GM19395 (cell line): Measurements from ENCODE around the gene KRTAP5-7.
"Not testable (repeated sequence)": the region's sequence is repeated elsewhere in the genome, so short reads cannot be mapped to it uniquely, and the experiment has no call there.

ENCODE experiments used
- ATAC-seq: cut with Tn5 transposase; IDR thresholded peaks from one replicate; pipeline ENCODE4 v1.9.1; 2021; ENCODE audit warnings: mild to moderate bottlenecking, moderate library complexity; ENCODE audit not compliant: unreplicated experiment

KRTAP5-7 gene, protein sequence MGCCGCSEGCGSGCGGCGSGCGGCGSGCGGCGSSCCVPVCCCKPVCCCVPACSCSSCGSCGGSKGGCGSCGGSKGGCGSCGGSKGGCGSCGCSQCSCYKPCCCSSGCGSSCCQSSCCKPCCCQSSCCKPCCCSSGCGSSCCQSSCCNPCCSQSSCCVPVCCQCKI

DNA sequence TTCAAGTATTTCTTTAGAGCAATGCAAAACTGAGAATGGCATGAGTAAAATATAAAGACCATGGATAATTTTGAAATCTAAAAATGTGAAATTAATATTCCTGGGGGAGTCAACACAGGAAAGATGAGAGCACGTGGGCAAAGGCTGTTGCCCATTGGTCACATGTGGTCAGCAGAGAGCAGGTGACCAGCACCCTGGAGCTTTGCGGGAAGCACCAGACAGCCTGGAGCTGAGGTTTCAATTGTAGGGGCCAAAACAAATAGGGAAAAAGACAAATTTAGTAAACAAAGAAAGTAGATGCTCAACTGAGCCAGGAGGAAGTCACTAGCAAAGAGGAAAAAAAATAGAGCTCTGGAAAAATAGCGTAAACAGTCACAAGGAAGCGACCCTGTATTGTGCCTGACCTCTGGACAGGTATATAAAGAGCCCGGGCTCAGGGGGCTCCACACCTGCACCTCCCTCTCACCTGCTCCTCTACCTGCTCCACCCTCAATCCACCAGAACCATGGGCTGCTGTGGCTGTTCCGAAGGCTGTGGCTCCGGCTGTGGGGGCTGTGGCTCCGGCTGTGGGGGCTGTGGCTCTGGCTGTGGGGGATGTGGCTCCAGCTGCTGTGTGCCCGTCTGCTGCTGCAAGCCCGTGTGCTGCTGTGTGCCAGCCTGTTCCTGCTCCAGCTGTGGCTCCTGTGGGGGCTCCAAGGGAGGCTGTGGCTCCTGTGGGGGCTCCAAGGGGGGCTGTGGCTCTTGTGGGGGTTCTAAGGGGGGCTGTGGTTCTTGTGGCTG is at the start of gene KRTAP5-7:
TSS of gene KRTAP5-7 (plus strand) at position 472 of the 780 bp plus-strand sequence. CDS start at position 506, 34 bp downstream.
- ATAC-seq = not testable (repeated sequence)

DNA sequence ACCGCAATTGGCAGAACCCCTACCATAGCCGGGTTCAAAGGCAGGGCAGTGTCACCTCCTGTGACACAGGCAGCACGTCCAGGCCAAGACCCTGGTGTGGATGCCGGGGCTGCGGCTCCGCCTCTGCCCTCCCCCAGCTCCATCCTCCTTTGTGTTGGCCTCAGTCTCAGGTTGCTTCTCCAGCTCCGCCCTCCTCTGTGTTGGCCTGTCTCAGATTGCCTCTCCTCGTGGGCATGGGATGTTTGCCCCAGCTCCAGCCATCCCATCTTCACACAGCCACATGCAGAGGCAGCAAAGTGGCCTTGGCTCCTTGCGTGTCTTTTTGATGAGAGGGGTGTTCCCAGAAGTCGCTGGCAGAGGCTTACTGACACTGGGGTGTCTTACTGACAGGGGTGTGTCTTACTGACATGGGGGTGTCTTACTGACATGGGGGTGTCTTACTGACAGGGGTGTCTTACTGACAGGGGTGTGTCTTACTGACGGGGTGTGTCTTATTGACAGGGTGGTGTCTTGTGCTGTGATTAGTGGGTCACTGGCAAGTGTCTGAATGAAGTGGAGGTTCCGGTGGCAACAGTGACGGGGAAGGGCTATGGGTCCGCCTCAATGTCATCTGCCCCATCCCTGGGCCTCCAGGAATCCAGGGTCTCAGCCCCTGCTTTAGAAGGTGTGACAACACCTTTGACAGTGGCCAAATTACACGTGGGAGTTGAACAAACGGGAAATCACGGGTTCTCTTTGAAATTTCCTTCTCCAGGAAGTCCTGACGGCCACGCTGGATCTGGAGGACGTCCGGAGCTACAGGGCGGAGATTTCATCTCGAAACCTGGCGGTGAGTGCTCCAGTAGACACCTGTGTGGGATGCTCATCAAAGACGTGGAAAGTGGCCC is 49.2 kb upstream of the KRTAP5-7 start:
- ATAC-seq = no peak

DNA sequence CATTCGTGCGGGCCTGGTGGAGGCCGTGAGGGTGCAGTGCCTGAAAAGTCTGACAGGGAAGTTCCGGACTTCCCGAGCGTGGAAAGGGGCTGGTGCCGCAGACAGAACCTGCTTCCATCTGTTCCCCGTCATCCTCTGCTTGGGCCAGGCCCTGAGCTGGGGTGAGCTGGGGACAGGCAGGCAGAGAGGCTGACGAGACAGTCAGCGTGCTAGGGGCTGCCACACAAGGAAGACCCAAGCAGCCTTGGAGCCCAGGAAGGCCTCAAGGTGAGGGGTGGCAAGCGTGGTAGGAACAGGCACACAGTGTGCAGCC is 48.6 kb upstream of the KRTAP5-7 start:
- ATAC-seq = no peak

DNA sequence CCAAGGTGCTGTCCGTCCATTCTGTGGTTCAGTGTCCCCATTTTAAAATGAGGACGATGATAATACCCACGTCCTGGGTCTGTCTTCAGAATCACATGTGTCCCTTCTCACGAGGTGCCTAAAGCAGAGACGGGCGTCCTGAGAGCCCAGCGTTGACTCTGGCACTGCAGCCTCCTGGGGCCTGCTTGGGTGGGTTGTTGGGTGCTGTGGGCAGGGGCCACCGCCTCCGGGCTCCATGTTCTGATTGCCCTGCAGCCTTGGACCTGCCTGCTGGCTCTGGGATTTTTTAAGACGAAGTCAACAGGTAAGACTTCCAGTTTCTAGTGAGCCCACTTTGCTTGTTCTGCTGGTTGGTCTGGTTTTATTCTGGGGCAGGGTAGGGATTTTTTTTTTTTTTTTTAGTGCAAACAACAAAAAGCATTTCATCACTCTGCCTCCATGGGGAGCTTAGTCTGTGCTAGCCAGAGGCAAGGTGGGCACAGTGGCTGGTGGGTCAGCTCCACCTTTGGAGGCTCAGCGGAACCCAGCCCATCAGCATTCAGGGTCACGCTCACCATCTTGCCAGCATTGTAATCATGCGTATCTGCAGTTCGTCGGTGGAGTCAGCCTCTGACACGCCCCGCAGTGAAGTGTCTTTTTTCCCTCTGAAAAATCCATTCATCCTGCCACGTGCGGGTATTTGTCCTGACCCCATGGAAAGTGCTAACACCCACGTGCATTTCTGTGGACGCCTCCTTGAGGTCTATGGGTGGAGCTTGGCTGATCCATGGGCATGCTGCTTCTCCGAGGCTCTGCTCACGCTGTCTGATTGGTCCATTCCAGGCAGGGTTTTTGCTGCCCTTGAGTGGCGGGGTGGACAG is 45.7 kb upstream of the KRTAP5-7 start:
- ATAC-seq = no peak

DNA sequence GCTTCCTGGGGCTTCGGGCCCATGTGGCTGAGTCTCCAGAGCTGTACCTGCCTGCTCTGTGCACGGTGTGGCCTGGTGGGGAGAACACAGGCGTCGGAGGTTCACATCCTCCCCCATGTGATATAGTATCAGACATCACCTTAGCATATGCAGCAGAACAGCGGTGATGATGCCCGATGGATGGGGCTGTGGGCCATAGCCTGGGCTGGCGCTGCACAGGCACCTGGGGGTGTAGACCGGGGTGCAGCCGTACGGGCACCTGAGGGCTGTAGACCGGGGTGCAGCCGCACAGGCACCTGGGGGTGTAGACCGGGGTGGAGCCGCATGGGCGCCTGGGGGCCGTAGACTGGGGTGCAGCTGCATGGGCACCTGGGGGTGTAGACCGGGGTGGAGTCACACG is 44.9 kb upstream of the KRTAP5-7 start:
- no peak for ATAC-seq

DNA sequence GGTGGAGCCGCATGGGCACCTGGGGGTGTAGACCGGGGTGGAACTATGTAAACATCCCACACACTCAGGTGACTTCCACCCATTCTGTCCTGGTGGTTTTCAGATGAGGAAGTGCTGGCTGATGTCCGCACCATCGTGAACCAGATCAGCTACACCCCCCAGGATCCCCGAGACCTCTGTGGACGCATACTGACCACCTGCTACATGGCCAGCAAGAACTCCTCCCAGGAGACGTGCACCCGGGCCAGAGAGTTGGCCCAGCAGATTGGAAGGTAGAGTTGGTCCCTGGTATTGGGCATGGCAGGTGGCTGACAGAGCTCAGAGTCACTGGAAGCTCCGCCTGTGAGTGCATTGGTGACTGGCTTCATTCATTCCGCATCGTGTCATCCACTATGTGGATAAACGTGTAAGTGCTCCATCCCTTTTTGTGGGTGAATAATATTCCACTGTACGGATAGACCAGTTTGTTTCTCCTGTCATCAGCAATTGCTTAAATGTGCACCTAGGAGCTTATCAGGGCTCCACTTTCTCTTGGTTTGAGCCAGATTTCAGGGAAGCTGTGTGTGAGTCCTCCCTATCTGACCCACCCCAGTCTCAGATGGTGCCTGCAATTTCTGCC is 44.2 kb upstream of the KRTAP5-7 start:
- no peak for ATAC-seq

DNA sequence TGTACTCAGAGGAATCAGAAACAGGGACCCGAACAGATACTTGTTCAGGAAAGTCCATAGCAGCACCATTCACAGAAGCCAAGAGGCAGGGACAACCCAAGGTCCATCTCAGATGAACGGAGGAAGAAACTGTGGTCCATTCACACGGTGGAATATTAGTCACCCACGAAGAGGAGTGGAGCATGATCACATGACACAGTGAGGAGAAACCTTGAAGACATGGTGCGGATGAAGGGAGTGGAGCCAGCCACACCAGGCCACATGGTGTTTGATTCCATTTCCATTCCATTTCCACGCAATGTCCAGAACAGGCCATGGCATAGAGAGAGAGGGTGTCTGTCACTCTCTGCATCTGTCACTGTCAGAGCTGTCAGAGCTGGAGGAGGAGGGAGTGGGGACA is 43.4 kb upstream of the KRTAP5-7 start:
- ATAC-seq = no peak

DNA sequence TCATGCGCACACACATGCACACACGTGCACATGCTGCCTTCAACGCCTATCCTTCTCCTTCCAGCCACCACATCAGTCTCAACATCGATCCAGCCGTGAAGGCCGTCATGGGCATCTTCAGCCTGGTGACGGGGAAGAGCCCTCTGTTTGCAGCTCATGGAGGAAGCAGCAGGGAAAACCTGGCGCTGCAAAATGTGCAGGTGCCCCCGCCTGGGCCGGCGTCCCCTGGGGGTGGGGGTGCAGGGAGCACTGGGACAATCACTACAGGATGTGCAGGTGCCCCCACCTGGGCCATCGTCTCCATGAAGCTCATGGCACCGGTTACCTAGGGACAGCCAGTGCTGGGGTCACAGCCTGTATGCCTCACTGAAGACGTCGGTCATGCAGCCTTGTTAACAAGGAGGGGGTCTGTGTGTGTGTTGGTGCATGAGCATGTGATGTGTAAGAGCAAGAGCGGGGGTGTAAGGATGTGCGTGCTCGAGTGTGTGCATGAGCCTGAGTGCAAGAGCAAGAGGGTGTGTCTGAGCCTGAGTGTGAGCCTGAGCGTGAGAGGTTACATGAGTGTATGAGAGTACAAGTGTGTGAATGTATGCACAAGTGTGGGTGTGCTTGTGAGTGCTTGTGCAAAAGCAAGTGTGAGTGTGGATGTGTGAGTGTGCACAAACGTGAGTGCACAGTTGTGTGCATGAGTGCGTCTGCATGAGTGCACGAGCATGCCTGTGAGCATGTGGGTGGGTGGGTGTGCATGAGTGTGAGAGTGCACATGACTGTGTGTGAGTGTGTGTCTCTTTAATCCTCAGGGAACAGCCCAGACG is 42.6 kb upstream of the KRTAP5-7 start:
- ATAC-seq = no peak

DNA sequence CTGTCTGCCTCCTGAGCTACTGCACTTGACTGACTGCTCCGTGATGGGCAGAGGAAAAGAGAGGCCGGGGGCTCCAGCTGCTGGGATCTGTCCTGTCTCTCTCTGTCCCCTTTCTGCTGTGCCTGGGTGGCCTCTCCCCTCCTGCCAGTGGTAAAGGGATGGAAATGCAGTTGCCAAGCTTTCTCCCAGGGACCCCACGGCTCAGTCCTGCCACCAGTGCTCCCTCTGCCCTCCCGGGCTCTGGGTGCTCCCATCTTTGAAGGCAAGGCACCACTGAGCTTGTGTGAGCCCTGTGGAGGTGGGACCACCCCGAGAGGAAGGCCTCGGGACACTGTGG is 42.0 kb upstream of the KRTAP5-7 start:
- ATAC-seq = no peak

DNA sequence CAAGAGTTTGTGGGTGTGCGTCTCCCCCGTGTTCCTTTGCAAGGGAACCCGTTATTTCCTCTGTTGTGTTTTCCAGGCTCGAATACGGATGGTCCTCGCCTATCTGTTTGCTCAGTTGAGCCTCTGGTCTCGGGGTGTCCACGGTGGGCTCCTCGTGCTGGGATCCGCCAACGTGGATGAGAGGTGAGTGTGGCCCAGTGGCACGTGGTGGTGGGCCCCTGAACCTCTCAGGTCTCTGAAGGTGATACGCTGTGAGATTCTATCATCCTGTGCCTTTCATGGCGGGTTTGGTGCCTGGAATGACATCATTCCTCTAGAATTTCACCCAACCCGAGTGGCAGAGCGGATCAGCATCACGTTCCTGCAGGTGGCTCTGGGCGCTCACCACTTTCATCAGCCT is 41.6 kb upstream of the KRTAP5-7 start:
- no peak for ATAC-seq

DNA sequence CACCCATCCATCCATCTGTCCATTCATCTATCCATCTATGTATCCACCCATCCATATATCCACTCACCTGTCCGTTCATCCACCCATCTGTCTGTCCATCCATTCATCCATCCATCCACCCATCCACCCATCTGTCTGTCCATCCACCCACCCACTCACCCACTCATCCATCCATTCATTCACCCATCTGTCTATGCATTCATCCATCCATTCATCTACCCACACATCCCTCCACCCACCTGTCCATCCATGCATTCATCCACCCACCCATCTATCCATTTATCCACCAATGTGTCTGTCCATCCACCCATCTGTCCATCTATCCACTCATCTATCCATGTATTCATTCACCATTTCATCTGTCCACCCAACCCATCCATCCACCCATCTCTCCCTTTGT is 40.7 kb upstream of the KRTAP5-7 start:
- ATAC-seq = no peak

DNA sequence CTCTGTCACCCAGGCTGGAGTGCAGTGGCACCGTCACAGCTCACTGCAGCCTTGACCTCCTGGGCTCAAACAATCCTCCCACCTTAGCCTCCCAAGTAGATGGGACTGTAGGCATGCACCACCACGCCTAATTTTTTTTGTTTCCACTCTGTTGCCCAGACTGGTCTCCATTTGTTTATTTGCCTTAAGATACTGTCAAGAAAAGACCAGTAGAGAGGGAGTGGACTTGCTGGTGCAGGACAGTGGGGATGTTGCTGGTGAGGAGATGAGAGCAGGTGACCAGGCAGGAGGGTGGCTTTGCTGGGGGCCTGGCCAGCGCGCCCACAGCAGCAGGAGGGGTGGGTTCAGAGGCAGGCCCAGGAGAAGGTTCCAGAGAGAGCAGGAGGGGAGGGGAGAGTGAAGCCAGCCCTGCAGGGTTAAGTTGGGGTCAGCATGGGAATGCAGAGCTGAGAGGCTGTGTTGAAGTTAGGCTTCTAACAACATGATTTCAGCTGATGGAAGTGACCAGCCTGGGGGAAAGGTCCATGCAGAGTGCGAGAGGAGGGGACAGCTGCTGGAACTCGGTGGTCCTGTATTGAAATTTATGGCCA is 38.3 kb upstream of the KRTAP5-7 start:
- ATAC-seq = no peak

DNA sequence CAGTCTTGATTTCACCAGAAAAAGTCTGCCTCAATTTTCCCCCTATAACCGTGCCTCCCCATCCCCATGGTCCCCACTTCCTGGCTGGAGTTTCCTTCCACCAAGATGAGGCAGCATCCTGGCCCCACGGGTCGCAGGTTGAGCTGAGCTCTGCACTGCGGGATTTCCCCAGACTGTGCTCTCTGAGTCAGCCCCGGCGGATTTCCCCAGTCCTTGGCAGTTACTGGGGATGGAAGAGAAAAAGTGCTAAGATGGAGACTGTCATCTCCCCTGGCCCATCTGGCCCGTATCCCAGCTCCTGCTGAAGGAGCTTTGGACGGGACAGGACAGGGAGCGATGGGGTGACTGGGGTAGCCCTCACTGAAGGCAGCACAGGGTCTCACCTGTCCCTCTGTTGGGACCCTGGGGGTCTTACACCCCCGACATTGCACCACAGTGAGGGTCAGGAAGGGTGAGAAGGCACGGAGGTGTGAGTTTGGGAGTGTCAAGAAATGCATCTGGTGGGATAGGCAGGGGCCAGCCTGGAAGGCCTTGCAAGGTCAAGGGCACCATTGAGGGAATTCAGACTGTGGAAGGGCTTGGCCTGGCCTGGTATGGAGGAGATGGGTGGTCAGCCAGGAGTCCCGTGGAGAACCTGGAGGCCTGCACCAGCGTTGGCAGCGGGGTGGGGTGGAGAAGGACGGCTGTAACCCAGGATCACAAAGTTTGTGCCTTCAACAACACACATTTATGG is 37.6 kb upstream of the KRTAP5-7 start:
- ATAC-seq = no peak

DNA sequence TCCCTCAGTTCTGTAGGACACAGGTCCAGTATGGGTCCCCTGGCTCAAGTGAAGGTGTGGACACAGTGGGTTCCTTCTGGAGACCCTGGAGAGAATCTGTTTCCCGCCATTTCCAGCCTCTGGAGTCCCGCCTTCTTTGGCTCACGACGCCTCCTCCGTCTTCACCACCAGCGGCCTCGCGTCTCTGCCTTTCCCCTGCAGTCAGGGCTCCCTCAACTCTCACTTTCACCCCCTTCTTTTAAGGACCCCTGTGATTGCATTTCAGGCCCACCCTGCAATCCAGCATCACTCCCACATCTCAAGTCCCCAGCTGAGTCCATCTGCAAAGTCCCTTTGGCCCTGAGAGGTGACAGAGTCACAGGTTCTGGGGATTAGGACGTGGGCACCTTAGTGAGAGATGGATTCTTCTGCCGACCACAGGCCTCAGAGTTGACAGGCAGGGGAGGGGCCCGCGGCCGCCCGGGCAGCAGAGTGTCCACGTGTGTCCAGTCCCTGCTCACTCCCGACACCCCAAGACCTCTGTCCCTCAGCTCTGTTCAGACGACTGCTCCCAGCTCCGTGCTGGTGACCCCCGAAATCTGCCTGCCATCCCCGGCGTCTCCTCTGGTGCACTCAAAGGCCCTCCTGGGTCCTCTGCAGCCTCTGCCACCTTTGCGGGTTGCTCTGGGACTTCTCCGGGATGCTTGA is 36.9 kb upstream of the KRTAP5-7 start:
- no peak for ATAC-seq

DNA sequence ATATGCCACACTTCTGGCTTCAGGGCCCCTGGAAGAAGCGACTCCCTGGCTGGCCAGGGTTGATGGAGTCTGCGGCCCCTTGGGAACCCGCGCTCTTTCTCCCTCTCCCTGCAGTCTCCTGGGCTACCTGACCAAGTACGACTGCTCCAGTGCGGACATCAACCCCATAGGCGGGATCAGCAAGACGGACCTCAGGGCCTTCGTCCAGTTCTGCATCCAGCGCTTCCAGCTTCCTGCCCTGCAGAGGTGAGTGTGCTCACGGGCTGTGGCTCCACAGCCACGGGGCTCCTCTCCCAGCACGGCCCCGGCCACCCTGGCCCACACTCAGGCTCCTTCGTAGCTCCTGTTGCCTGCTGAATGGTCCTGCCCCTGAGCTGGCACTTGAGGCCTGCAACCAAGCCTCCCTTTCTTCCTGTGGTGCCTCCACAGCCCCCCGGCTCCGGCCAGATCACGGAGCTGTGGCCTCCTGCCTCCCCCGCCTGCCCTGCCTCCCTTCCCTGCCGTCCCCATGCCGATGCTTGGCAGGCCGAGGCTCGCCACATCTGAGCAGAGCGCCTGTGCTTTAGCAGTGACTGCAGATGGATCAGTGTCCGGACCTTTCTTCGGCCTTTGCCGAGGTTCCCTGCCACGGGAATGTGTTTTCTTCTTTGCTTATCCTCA is 36.2 kb upstream of the KRTAP5-7 start:
- no peak for ATAC-seq

DNA sequence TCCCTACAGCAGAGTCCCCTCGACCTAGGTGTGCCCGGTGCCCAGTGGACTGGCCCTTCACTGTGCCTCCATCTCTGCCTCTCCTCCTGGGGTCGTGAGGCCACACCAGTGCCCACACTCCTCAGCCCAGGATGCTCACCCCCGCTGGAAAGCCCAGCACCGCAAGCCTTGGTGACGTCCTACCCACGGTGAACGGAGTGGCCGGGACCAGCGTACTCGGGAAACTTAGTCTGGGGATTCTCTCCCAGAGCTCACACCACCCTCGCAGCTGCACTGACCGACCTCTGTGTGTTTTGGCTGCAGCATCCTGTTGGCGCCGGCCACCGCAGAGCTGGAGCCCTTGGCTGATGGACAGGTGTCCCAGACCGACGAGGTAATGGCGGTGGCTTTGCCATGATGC is 35.5 kb upstream of the KRTAP5-7 start:
- no peak for ATAC-seq

DNA sequence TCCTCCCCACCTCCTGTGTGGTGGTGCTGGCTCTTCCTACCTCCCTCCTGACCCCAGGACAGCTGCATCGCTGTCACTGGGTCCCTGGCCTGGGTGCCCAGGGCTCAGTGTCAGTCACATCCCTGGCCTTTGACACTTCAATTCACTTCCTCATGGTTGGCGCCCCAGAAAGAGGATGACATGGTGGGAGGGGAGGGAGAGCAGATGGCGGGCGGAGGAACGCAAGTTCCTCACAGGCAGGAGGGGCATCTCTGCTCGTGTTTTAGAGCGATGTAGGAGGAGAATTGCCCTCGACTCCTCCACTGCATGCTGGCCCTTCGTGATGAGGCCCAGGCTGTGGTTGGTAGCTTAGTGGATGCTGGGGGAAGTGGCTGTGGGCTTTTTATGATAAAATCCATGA is 35.1 kb upstream of the KRTAP5-7 start:
- ATAC-seq = no peak
